HL-60 (cell line): ENCODE results near the gene P3H2.

Source experiments
- DNase-seq, 2 experiments: peaks; one replicate each; pipeline ENCODE4 v3.0.0-alpha.2; 2010 to 2020; ENCODE audit warnings: low read depth in 1 of 2, low spot score in 1 of 2
- H3K27ac ChIP-seq: fragments of 250-450 bp; sonication (Bioruptor Pico); replicated peaks from 2 replicates; pipeline ENCODE4 v1.5.1; 2020; ENCODE audit warnings: mild to moderate bottlenecking, moderate library complexity
- H3K27me3 ChIP-seq: fragments of 250-450 bp; sonication (Bioruptor Pico); 2 replicates; pipeline ENCODE4 v1.5.1; 2021; ENCODE audit warnings: mild to moderate bottlenecking, moderate library complexity; ENCODE audit not compliant: insufficient read depth, poor library complexity, severe bottlenecking
- H3K4me3 ChIP-seq: replicated peaks from 2 replicates; pipeline ENCODE4 v1.5.1; 2011; ENCODE audit warnings: mild to moderate bottlenecking, control low read depth, low read length; ENCODE audit not compliant: insufficient read depth
- CTCF ChIP-seq: IDR thresholded peaks from one replicate; pipeline ENCODE4 v1.5.1; 2011; ENCODE audit warnings: low read length, control low read depth, inconsistent platforms; ENCODE audit not compliant: insufficient read depth
- GABPA ChIP-seq: IDR thresholded peaks from 2 replicates; pipeline ENCODE4 v1.6.1; 2012; ENCODE audit warnings: low read depth
- POLR2AphosphoS5 ChIP-seq: IDR thresholded peaks from 2 replicates; pipeline ENCODE4 v1.6.1; 2012; ENCODE audit warnings: low read depth
- REST ChIP-seq: IDR thresholded peaks from 2 replicates; pipeline ENCODE4 v1.6.1; 2012; ENCODE audit warnings: low read depth; ENCODE audit not compliant: insufficient replicate concordance
- SPI1 ChIP-seq: IDR thresholded peaks from 2 replicates; pipeline ENCODE4 v1.6.1; 2012; ENCODE audit warnings: low read depth, mild to moderate bottlenecking, borderline replicate concordance

P3H2 gene

GRCh38 chr3:189974359-189974758, 146.3 kb downstream of the P3H2 start:
- TF ChIP-seq GABPA (no peak), SPI1 (no peak), POLR2AphosphoS5 (no peak), CTCF (no peak), REST (no peak)
- no peak for DNase-seq

DNA sequence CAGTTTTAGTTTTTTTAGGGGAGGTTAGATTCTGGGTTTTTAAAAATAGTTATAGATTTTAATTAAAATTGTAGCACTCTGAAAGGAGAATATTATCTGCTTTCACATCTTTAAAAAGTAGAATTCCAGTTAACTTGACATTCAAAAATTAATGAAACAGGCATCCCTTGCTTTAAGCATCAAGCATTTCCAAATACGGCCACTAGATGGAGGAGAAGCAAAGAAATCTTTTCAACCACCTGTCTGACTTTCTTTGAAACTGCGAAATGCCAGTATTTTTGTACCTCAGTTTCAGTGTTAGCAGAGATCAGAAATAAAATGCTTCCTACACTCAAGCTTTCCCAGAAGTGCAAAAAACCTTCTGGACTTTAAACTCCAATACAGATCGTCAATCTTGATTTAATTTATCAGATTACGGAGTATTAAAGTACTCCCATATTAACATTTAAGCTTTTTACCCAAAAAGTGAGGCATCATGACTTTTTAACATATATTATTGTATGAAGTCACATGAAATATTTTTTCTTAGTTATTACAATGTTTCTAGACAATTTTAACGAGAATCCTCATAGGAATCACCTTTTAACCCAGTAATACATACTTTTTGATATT, 153.3 kb downstream of the P3H2 start:
- TF ChIP-seq CTCF: peak; percentile 69
- no peak for TF ChIP-seq SPI1
- TF ChIP-seq GABPA: no peak
- TF ChIP-seq REST: no peak
- no peak for TF ChIP-seq POLR2AphosphoS5
- no peaks in the 10 kb centered on the region for H3K27me3 ChIP-seq
- no peak overlapping the region for H3K4me3 ChIP-seq
- H3K27ac ChIP-seq: no peak overlapping the region
- DNase-seq: peak; percentile 12 to 26

More at GRCh38 chr3:189974359-189974758, 146.3 kb downstream of the P3H2 start:
- Histone ChIP-seq H3K27ac (no peak overlapping the region), H3K4me3 (no peak overlapping the region), H3K27me3 (no peaks in the 10 kb centered on the region)

- DNase-seq: peak in 1 of 2 experiments; percentile 33
- no peak overlapping the region for H3K4me3 ChIP-seq
- H3K27ac ChIP-seq: no peak overlapping the region
- TF ChIP-seq REST (no peak), GABPA (no peak), POLR2AphosphoS5 (no peak), SPI1 (no peak), CTCF (no peak)
- H3K27me3 ChIP-seq: no peaks in the 10 kb centered on the region
Observed at GRCh38 chr3:189966843-189967242, 153.9 kb downstream of the P3H2 start.
